GM19468 (cell line): Measurements from ENCODE around the gene NPAS3.

Experiments
- ATAC-seq: cut with Tn5 transposase; IDR thresholded peaks from one replicate; pipeline ENCODE4 v1.9.1; 2021; ENCODE audit warnings: mild to moderate bottlenecking, moderate library complexity, moderate number of reproducible peaks; ENCODE audit not compliant: unreplicated experiment; ENCODE audit errors: extremely low read depth

NPAS3 gene

DNA sequence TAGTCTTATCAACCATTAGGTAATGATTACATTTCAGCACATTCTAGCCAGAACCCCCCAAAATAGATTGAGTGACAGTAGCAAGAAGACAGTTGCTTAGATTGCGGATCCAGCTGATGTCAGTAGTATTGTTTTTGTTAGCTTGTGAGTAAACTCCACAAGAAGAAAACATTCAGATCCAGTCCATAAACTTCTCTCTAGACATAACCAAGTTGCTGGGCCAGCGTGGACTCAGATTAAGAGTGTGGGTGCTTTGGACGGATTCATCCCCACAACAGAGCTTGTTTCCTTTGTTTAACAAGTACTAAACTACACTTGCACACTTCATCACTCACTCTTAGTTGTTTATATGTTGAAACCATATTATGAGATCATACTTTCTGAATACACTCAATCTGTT, 293.4 kb downstream of the NPAS3 start:
- no peak for ATAC-seq

DNA sequence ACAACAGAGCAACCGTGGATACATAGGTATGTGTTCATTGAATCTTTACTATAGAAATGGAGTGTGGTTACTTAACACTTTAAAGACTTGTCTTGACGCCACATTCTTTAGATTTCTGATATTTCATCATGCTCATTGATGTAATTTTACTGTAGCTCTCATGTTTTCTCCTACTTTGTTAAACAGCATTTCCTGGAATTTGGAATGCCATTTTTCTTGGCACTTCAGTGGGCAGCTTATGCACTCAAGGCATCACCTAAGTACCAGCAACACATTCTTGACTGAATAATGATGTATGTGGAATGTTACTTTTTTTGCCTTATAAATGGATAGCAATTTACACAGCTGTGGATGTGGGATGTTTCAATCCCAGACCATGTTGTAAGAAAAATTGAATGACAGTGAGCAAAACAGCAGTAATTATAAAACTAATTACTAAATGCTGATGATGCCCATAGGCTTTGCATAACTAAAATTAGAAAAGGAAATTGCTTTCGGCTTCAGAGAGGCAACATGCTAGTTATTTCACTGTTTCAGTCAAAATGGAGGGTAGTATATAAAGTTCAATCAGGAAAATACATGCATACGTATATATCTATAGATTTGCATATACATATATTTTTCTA, 298.5 kb downstream of the NPAS3 start:
- no peak for ATAC-seq

DNA sequence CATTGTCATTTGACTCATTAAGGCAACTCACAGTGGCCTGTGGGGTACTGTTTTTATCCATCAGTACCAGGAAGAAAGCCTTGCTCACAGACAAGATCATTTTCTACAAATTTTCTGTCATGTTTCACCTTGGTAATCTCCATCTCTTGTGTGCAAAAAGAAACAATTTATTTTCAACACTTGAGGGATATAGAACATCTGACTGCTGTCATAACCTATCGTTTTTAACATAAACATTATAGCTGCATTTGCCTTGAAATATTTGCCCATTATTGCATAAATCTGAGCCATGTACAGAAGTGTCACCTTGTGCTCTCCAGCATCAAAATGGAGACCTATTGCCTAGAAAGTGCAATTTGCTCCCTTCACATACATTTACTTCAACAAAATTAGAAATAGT, 300.8 kb downstream of the NPAS3 start:
- ATAC-seq = no peak

DNA sequence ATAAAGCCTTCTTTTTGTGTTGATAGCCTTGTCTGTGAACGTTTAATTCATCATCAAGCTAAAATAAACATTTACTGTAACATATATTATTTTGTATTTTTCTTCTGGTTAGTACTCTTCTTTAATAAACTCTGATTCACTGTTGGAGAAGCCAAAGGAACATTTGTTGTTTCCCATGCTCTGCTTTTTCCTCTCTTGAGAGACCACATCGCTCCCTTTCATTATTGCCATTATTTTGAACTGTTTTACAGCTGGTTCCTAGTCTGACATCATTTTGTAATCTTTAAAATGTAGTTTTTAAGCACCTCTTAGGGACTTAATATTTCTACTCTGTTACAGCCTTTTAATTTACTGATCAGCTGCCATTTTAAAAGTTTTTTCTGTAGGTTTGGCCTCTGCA, 301.8 kb downstream of the NPAS3 start:
- no peak for ATAC-seq

DNA sequence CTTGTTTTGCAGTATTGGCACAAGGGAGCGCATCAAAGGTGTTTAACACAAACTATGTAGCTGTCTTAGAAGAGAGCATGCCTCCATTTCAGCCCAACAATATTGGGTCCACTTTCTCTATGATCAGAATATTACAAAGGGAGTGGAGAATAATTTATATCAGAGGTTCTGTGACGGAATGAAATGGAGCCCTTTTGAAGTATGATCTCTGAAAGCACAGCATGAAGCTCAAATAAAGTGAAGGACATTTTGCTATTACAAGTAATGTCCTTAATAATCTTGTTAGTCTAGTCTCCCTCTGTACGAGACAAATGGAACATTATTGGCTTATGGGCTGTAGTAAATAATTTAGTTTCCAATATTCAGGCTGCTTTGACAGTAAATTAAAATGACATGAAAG, 302.7 kb downstream of the NPAS3 start:
- no peak for ATAC-seq

DNA sequence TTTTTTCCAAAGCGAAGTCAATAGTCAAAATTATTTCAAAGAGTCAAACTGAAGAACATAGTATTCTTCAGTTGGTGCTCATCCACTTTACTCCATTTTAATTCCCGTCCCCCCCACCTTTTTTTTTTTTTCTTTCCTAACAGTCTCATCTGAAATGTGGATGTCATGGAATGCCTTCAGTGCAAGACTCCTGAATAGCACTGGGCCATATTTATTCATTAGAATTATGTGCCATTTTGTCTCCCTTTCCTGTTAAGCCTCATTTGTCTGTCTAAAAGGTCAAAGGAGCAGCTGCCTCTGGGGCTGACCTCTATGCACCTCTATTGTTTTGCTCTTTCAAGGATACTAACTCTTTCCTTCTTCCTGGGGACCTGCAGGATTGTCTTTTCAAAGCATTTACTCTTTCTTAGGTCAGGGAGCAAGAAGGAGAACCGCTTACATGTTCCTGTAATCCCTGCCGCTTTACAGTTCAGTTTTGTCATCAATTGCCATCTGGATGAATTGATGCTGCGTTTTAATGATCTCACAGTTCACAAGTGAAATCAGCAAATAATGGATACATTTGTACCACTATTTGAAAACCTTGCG, 310.6 kb downstream of the NPAS3 start:
- no peak for ATAC-seq

DNA sequence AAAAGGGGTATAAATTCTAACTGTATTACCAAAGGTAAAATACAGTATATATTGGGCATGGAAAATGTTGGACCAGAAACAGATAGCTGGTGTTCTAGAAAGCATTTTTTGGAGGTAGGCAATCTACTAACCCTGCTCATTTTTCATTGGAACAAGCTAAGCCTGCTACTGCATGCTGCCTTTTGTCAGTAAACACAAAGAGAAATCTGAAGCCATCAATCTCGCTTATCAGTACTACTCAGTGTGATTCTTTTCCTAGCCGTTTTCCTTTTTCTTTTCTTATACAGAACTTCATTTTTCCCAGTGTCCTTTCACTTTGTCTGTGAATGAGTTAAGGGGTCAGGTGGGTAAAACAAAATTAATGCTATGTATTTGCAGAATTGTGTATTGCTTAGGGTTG, 312.3 kb downstream of the NPAS3 start:
- ATAC-seq = no peak

DNA sequence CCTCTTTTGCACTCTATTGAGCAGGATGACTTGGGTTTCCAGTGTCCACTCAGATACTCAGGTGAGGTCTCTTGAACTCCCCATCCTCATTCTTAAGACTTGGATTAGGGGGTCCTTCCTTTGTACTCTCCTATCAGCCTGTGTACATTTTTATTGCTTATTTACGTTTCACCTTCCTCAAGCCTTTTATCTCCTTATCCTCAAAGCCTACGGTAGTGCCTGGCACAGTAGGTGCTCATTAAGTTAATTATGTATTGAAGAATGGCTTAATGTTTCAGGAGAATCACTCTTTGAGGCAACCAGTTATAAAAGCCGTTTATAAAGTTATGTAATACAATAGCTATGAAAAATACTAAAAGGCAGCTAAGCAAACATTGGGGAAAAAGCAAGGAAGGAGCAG, 315.7 kb downstream of the NPAS3 start:
- no peak for ATAC-seq

DNA sequence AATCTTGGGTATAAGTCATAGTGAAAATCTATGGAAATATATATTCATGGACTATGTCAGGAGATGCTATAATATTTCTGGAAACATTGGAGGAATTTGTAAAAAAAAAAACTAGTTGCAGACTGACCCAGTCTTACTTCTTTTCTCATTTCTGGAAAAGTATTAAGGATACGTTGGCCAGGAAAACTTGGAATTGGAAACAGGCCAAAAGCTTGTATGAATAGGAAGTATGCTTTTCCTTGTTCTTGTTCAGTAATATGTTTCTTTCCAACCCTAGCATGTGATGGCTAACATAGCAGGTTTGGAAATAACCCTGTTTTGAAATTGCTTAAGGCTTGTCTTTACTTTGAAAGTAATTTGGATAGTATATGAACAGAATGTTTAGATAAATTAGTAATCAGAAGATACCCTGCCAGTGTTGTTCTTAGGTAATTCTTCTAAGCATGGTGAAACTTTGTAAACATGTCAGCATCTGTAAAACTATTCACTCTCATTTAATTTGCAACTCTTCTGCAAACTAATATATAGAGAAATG, 316.2 kb downstream of the NPAS3 start:
- ATAC-seq = no peak

DNA sequence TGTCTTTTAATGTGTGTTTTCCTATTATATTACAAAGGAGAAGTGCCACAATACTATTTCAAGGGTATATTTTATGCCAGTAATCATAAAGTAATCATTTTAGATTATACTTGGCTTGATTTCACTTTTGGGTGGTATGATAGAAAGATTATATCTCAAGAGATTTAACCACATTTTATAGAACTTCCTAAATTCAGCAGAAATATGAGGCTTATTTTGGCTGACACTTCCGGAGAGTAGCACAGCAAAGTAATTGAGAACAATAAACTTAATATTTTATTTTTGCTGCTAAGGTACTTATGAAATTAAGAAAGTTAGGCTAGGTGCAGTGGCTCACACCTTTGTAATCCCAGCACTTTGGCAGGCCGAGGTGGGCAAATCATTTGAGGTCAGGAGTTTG, 319.1 kb downstream of the NPAS3 start:
- ATAC-seq = no peak

DNA sequence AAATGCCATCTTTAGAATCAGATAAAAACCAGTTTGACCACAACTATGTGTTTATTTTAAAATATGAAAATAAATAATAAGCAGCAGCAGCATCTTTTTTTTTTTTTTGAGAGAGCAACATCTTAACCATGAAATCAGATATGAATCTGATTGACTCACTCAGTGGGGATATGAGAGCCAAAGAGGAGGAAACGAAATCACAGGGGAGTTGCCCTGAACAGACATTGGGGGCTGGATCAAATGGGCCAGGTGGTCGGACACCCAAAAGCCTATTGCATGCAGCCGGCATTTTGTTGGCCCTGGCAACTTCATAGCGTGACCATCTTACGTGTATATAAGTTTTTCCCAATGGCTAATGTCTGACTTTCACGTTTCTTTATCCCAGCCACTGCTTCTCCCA, 321.1 kb downstream of the NPAS3 start:
- ATAC-seq = no peak

DNA sequence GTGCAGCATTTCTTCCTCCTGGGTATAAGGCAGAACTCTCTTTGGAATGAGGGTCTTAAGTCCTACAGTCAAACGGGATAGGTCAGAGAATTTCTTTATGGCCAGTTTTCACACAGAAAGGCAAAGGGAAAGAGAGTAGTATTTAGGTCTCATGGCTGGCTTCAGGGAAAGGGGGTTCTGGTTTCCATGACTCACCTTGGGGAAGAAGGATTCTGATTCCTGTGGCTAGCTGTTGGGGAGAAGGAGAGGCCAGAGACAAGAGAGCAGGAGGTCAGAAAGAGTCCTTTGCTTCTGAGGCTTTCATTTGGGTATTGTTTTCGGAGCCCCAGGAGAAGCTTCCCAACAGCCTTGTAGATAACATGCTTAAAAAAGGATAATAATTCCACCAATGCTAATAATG, 332.5 kb downstream of the NPAS3 start:
- no peak for ATAC-seq

DNA sequence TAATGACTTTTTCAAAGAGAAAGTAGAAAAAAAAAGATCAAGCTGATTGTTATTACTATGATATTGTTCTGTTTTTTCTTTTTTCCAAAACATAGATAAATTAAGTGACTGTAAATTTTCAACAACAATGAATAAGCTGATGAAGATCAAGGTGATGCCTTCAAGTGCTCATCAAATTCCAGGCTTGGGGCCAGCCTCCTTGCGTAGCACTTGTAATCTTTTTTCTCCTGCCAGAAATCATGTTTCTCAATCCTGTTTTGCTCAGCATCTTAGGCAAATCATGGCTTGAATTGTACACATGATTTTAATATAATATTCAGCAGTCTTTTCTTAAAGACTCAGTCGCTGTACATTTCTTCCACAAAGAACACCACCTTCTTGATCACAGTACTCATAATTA, 333.2 kb downstream of the NPAS3 start:
- ATAC-seq = no peak

DNA sequence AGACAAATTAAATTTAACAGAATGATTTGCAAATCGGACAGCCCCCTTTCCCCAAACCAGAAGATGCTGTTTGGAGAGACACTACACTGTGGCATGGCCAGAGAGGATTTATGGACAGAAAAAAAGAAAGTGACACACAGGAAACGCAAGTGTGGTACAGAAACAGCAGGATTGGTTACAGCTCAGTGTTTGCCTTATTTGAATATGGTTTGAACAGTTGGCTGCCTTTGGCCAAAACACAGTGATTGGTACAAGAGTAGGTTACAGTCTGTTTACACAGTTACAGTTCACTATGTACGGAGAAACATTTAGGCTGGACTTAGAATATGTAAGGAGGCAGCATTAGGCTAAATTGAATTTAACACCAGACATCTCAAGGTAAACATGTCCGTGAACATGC, 335.3 kb downstream of the NPAS3 start:
- no peak for ATAC-seq

DNA sequence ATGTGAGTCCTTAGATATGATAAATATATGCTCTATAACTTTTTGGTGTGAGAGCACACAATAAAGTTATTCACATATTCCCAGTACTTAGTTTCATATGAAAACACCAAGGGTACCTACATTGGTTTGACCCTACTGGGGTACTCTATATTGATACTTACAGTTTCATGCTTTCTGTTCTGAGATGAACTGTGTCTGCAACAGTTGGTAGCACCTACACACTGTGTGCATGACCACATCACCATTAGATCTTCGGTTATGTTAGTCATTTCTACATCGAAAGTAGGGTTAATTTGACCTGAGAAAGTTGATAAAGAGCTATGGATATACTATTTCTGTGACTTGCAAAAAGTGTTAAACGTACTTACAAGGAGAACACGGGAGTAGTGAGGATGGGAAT, 337.2 kb downstream of the NPAS3 start:
- no peak for ATAC-seq

DNA sequence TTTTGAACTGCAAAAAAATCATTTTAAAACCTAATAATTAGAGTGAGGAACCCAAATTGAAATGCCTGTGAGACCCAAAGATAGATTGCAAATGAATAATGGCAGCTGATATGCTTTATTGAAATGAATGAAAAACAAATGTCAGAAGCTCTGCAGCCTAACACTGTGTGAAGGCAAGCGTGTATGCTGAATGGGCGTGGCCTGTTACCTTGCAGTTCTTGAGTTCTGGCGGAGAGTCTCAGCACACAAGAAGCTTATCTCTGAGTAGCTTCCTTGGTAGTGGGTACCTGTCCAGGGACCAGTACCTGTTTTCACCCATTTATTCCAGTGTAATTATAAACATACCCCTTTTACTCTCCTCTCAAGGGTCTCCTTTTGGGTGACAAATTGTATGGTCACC, 341.2 kb downstream of the NPAS3 start:
- no peak for ATAC-seq

DNA sequence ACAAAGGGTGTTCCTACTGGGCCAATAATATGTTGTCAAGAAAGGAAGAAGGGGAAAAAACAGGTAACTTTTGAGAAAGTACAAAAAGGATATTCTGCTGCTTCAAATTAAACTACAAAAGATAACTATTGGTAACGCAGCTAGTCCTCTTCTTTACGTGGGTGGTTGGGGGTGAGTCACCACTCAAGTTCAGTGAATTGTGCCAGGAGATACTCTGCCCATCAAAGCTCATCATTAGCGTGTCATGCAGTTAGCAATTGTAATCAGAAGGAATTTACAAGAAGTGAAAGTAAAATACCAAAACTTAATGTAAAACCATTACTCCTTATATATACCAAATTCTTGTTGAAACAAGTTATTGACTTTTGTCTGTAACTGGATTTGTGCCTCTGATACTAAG, 342.0 kb downstream of the NPAS3 start:
- ATAC-seq = no peak

DNA sequence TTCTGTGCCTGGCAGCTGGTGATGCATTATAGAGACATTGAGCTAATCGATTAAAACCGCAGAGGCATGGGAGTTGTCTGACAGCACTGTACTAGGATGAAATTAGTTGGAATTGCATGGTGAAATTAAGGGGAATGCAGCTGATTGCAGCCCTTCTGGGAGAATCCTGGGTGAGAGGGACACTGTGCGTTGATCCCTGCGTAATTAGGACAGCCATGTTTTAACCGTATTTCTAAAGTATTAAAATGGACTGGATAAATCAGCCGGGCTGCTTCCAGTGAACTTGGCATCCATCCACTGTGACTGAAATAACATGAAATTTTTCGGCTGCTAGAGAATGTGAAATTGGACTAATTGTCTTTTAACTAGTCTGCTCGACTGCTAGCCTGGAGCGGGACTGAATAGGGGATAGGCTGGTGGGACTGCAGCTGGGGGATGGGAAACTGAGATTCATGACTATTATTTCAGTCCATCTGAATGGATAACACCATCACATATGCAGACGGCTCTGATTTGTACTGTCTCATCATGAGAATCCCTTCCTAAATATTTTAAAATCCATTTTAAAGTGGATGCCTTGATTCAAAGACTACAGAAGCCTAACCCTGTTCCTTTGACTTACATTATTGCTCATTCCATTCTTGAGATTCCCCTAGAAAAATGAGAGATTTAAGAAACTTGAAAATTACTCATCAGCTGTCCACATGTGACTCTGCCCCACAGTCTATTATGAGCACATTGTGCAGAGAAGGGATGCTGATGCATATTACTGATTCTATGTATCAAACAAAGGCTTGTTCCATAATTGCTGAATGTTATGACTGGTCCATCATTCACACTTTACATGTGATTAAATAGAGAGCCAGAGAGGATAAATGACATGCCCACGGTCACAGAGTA, 343.9 kb downstream of the NPAS3 start:
- ATAC-seq = no peak

DNA sequence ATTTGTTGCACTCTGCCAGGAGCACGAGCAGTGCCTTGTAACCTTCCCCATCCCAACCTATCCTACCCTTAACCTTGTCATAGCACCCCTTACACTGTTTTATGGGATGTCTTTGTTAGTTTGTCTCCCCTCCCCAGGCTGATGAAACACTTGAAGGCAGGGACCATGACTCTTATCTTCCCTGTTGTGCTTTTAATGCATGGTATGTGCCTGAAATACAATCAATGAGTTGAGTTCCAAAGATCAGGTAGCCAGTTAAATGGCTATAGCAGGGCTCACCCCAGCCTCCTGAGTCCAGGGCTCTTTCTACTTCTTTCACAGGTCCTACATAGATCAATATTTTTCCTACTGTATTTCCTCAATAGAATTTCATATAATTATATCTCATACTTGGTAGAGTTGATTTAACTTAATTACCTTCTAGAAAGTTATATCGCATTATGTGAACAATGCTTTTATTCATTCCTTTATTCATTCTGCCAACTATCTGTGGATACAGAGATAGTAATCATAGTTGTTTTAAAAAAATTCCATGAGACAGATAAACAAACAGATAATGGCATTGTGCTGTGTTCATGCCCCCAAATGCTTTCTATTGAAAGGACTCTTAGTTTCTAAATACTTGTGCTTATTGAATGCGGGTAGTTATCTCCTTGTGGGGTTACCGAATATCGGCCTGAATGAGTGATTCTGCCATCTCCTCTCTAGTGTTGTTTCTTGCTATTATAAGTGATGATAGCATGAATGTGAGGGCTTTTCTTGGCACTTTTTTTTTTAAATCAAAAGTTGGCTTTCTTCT, 347.4 kb downstream of the NPAS3 start:
- no peak for ATAC-seq

DNA sequence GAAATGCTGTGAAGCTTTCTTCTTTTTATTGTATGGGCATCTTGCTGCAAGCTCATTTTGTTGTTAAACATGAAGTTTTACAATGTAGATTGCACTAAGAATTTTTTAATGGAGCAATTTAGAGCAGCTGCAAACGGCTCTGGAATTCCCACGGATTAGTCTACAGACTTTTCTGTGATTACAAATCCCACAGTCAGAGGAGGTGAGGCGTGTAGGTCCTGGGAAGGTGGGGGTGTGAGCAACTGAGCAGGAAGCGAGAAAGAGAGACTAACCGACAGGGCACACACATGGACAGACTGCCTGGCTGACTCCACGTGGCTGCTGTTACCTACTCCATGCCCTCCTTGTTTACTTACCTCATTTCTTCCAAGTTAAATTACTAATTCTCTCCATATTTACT, 348.5 kb downstream of the NPAS3 start:
- no peak for ATAC-seq

DNA sequence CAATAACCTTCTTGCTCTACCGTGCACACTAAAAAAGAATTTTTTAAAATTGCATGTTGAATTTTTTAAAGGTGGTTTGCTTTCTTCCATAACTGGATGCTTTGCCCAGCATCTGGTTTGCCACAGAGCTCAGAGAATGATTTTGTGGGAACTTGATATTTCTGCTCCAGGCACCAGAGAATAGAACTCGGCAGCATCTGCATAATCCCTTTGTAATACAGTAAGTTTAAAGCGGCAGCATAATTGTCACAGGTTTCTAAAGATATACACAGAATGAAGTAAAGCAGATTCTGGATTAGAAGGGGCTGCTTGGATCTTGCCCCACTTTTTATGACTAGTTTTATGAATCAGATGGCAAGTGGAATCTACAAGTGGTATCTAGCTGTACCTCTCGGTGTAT, 352.0 kb downstream of the NPAS3 start:
- no peak for ATAC-seq
